8988T (cell line): ENCODE measurements around the gene MAU2.

ENCODE experiments used
- DNase-seq: peaks from one replicate; pipeline ENCODE4 v3.0.0; 2011

The MAU2 gene

GRCh38 chr19:19320361-19321140, at the start of gene MAU2, which contains the start of gene SUGP1:
MAU2 (plus strand) TSS chr19:19320829; CDS start chr19:19320860, 31 bp downstream.
SUGP1 (minus strand) TSS chr19:19320509; CDS start chr19:19320496, 13 bp downstream.
- DNase-seq: peak; percentile 90

DNA sequence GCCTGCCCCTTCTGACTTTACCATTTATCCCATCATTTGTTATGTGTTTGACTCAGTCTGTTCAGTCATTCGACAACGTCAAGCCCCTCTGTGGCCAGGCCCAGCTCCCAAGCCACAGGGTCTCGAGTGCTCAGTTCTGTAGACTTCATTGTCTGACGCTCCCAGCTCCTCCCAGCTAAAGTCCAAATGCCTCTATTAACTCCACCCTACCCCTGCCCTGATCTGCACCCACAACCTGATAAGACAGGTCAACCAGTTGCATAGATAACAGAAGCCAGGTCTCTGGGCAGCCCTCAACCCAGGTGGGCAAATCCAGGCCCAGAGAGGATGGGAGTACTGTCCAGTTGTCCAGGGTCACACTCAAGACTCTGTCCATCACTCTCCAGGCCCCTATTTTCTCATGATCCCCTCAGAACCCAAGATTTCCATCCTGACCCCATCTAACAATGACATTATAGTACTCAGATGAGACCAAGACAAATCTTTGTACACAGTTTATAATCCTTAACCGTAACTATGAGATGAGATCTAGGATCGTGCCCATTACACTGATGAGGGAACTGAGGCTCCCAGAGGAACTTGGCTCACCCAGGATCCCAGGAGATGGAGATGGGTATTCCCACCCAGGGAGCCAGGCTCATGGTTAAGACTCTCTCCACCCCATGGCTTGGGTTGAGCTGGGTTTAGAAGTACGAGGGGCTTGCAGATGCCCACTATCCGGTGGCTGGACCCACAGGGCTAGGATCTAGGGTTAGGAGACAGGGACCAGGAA, 48.6 kb upstream of the MAU2 start:
- no peak for DNase-seq

GRCh38 chr19:19274146-19274545, 46.5 kb upstream of the MAU2 start:
- peak; percentile 15 for DNase-seq

DNA sequence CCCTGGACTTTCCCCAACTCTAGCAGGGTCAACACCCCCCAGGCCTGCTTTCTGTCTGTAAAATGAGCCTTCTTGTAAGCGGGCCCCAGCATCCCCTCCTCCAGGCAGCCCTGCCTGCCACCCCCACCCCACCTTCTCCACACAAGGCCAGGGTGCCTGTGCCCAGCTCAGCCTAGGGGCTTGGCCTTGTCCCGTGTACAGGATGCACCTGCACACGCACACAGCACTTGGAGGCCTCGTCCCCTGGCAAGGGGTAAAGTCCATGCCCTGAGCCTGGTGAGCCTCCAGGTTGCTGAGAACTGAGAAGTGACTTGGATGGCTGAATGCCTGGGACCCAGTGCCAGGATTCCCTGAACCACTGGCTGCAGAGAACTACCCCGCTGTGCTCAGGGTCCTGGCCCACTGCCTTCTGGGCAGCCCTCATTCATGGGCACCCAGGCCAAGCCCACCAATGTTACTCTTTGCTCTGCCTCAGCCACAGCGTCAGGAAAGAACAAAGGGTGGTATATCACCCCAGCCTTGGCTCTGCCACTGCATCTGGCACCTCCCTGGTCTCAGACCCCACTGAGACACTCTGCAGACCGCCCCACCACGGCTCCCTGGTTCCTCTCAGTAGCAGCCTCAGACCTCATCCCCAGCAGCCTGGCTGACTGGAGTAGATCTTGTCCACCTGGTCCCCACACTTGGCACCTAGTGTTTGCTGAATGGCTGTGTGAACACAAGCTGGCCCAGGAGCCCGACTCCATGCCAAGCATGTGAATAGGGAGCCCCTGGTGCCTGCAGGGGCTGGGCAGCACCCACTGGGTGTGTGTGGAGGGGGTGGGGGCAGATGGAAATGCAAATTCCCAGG, 45.7 kb upstream of the MAU2 start:
- peak; percentile 36 for DNase-seq

GRCh38 chr19:19276386-19276785, 44.2 kb upstream of the MAU2 start:
- DNase-seq: peak; percentile 44

DNA sequence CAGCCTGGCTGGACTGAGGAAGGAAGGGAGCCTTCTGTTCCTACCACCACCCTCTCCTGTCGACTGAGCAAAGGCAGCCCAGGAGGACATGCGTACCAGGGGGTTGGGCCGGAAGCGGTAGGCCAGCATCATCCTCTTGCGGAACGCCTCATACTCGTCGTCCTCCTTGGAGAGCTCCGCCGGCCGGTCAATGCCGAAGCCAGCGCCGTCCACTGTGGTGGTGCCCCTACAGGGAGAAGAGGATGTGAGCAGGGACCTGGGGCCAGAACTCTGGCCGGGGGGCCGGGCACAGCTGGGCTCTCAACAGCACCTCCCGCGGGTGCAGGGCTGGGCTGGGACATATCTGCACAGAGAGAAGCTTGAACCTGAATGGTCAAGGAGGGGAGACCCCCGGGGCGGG, 43.8 kb upstream of the MAU2 start:
- no peak for DNase-seq

DNA sequence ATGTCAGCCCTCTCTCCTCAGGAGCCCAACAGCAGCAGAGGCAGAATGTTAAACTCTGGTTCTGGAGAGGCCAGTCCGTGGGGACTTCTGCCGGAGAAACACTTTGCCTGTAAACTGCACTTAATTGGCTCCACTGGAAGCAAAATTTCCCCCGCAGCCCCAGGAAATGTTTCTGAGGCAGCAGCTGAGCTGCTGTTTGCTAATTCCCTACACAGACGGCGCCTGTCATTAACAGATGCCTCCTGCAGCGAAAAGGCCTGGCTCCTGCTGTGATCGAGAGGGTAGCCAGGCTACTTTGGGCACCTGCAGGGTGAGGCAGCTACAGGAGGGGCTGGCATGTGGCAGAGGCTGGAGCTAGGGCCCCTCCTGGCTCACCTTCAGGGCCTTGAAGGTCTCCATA, 42.3 kb upstream of the MAU2 start:
- DNase-seq: no peak

- DNase-seq: peak; percentile 5
Measured at GRCh38 chr19:19279062-19279612, 41.5 kb upstream of the MAU2 start.

DNA sequence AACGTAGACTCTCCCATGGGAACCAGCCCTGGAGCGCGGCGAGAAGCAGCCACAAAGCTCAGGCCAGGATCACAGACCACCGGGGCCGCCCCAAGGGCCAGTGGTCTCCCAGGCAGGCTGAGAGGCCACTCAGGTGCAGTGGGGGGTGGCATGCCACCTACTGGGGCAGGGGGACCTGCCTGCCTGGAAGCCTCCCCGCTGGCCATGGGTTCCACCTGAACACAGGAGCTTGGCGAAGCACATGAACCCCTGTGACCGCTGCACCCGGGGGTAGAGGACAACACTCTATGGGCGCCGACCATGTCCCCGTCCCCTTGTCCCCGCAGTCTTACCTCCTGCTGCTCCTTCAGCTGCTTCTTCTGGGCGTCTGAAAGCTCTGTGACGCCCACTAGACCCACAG, 40.8 kb upstream of the MAU2 start:
- DNase-seq: peak; percentile 15

GRCh38 chr19:19280561-19280960, 40.1 kb upstream of the MAU2 start:
- no peak for DNase-seq

DNA sequence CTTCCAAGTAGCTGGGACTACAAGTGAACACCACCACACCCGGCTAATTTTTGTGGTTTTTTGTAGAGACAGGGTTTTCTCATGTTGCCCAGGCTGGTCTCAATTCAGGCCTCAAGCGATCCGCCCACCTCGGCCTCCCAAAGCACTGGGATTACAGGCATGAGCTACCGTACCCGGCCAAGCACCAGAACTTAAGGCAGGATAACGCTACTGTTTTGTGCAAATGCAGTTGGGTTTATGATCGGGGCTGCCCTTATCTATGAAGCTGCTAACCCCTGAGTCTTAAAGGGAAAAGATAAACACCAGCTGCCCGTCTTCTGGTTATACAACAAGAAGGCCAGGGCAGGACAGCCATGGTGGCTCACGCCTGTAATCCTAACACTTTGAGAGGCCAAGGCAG, 34.9 kb upstream of the MAU2 start:
- no peak for DNase-seq

DNA sequence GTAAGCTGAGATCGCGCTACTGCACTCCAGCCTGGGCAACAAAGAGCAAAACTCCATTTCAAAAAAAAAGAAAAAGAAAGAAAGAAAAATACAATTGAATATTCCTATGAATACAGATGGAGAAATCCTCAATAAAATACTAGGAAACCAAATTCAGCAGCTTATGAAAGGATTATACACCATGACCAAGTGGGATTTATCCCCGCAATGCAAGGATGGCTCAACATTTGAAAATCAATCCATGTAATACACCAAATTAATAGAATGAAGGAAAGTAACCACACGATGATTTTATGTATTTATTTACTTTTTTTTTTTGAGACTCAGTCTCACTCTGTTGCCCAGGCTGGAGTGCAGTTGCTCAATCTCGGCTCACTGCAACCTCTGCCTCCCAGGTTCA, 28.0 kb upstream of the MAU2 start:
- no peak for DNase-seq

GRCh38 chr19:19294914-19295313, 25.7 kb upstream of the MAU2 start:
- DNase-seq: no peak

DNA sequence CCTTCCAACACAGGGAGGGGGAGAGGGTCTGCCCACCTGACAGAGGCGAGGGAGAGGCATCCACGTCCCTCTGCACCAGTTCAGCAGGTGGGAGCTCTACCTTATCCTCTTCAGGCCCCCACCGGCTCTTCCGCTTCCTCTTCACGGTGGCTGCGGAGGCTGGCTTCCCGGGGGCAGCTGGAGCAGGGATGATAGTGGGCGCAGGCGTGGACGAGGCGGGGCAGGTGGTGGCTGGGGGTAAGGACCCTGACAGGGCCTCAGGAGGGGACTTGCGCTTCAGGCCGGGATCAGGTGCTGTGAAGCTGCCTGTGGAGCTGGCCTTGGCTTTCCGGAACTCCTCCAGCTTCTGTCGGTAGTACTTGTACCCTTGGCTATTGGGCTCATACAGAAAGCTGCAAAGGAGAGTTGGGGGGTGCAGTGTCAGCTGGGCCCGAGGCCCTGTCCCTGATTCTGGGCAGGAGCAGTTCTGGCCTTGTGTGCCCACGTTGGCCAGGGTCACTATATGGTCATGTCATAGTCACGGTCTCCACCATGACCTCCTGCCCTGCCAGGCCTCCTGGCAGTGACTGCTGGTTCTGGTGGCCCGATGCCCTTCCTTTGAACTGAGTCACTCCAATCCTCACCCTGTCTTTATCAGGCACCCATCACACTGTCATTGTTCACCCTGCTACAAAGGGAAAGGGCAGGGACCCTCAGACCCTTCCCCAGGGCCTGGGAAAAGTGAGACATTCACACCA, 23.5 kb upstream of the MAU2 start:
- no peak for DNase-seq

- DNase-seq: no peak
Measured at GRCh38 chr19:19297759-19298158, 22.9 kb upstream of the MAU2 start.

GRCh38 chr19:19300613-19301012, 20.0 kb upstream of the MAU2 start:
- DNase-seq: no peak

- no peak for DNase-seq
Measured at GRCh38 chr19:19303411-19303810, 17.2 kb upstream of the MAU2 start.

GRCh38 chr19:19304186-19304965, 16.3 kb upstream of the MAU2 start:
- DNase-seq: no peak

- no peak for DNase-seq
Measured at GRCh38 chr19:19305066-19305465, 15.6 kb upstream of the MAU2 start.

- DNase-seq: no peak
Measured at GRCh38 chr19:19305696-19306095, 14.9 kb upstream of the MAU2 start.

DNA sequence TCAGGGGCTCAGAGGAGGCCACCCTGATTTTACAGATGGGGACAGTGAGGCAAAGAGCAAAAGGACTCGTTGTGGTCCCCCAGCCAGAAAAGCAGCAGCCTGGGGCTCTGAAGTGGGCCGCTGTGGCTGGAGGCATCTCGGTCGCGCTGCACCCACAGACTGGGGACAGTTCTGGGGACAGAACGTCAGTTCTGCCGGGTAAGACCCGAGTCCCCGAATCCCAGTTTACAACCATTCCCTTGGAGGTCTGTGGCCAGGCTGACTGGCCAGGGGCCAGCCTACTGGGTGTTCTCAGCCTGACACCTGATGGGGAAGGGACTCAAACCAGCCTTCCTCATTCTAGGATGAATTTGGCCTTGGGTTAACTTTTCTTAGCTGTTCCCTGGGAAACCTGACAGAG, 14.4 kb upstream of the MAU2 start:
- no peak for DNase-seq
